ENCODE data around the gene MPPED2.

DNA sequence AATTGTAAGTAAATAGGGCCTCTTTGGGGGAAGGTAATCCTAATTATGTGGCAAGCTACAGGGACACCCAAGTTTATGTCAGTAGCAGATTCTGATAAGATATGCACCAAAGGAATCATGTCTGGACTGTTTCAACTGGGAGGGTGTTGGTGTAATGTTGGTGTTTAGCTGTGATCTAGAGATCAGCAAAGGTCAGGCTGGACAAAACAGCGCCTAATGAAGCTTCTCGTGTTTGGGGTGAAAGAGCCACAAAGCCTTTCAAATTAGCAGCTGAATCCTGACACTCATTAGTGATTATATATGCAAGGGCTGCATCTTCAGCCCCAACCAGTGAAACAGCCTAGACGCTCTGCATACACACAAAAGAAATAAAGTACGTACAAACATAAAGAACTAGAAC, 106.3 kb downstream of the MPPED2 start:
- TF ChIP-seq, protein P1, sequence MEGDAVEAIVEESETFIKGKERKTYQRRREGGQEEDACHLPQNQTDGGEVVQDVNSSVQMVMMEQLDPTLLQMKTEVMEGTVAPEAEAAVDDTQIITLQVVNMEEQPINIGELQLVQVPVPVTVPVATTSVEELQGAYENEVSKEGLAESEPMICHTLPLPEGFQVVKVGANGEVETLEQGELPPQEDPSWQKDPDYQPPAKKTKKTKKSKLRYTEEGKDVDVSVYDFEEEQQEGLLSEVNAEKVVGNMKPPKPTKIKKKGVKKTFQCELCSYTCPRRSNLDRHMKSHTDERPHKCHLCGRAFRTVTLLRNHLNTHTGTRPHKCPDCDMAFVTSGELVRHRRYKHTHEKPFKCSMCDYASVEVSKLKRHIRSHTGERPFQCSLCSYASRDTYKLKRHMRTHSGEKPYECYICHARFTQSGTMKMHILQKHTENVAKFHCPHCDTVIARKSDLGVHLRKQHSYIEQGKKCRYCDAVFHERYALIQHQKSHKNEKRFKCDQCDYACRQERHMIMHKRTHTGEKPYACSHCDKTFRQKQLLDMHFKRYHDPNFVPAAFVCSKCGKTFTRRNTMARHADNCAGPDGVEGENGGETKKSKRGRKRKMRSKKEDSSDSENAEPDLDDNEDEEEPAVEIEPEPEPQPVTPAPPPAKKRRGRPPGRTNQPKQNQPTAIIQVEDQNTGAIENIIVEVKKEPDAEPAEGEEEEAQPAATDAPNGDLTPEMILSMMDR (IDR thresholded peaks at IDR 0.05; ENCODE audit: borderline replicate concordance, extremely low read depth, low read length, poor library complexity, severe bottlenecking), result no peak
- no peak for TF ChIP-seq EZH2 (IDR thresholded peaks at IDR 0.05; ENCODE audit: borderline replicate concordance, low read depth, low read length, severe bottlenecking)

Measured in DND-41 (cell line).